Cerebellar cortex (tissue), 1 donor: ENCODE measurements around the gene SLC29A4.
"Not testable (repeated sequence)": the region's sequence is repeated elsewhere in the genome, so short reads cannot be mapped to it uniquely, and the experiment has no call there.

Experiments
- DNase-seq: peaks from one replicate; pipeline ENCODE4 v3.0.0-alpha.2; 2015; ENCODE audit warnings: low spot score

SLC29A4 gene

DNA sequence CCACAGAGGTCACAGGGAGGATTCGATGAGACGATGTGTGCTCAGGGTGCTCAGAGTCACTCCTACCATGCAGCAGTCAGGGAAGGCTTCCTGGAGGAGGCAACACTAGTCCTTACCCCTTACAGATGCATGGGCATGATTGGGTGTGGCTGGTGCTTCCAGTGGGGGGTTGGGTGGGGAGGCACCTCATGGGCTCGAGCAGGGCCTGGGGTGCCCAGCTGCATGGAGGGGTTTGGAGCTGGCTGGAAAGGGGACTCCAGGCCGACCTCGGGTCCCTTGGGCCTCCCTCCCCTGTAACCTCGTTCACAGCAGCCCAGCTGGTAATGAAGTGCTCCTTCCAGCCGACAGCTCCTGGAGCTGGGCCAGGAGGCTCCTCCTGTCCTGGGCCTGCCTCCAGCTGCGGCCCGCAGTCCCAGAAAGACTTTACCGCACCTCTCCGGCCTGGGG, 7.7 kb upstream of the SLC29A4 start:
- DNase-seq, result not testable (repeated sequence)

- not testable (repeated sequence) for DNase-seq
These were observed 7.2 kb upstream of the SLC29A4 start for GRCh38 chr7:5275510-5275909.

GRCh38 chr7:5276123-5276522, 6.6 kb upstream of the SLC29A4 start:
- DNase-seq, result not testable (repeated sequence)

DNA sequence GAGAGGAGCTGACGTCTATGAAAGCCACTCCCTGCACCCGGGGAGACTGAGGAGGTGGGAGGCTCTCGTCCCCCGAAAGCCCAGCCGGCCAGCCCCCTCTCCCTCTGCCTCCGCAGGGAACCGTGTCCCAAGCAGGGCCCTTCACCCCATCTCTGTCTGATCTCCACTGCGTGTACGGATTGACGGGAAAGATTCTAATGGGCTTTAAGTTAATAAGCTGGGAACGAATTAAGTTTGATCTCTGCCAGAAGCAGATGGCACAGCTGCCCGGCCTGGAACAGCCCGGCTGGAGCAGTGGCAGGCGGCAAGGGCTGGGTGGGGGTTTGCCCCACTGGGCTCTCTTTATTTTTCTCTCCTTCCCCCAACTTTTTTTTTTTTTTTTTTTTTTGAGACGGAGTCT, 6.1 kb upstream of the SLC29A4 start:
- no peak for DNase-seq

DNA sequence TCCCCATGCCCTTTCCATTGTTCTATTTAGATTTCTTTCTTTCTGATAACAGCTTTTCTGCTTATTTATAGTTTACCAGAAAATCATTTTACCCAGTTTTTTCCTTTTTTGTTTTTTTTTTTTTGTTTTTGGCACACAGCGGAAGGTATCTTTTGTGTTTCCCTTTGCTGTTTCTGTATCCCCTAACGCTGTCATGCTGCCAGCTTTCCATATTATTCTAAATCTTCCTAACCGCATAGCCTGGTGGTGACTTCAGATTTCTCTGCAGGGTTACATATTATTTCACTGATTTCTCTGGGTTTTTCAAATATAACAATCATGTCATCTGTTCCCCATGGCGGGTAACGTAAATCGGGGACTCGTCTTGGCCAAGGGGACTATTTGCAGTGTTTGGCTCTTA, 4.0 kb upstream of the SLC29A4 start:
- DNase-seq, result no peak

GRCh38 chr7:5279734-5280133, 3.0 kb upstream of the SLC29A4 start:
- no peak for DNase-seq

DNA sequence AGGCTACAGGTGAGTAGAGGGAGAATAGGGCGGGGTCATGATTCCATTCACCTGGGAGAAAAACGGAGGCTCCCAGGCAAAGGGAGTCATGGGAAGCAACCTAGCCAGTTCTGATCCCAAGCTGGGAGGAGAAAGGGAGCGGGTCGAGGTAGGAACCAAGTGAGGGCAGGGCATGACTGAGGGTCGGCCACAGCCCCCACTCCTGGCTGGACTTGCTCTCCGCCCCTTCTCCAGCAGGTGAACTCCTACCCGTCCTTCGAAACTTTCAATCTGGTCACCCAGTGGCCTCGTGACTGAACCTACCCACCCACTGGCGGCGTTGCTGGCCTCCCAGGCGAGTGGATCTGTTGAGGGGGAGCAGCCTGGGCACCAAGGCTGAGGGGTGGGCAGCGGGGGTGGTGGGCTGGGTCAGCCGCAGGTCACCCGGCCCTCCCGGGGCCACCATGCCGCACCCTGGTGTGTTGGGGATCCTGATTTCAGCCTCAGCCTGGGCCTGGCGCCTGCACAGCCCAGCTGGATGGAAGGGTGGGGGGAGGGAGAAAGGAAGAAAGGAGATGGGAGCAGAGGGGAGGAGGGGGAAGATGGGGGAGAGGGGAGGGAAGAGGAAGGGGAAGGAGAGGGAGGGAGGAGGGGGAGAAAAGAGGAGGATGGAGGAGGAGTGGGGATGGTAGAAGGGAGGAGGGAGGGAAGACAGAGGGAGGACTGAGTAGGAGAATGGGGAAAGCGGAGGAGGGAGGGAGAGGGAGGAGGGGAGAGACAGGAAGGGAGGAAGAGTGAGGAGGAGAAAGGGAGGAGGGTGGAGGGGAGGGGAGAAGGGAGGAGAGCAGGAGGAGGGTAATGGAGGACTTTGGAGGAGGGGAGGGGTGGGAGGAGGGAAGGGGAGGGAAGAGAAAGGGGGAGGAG, 894 bp upstream of the SLC29A4 start:
- DNase-seq, result not testable (repeated sequence)

DNA sequence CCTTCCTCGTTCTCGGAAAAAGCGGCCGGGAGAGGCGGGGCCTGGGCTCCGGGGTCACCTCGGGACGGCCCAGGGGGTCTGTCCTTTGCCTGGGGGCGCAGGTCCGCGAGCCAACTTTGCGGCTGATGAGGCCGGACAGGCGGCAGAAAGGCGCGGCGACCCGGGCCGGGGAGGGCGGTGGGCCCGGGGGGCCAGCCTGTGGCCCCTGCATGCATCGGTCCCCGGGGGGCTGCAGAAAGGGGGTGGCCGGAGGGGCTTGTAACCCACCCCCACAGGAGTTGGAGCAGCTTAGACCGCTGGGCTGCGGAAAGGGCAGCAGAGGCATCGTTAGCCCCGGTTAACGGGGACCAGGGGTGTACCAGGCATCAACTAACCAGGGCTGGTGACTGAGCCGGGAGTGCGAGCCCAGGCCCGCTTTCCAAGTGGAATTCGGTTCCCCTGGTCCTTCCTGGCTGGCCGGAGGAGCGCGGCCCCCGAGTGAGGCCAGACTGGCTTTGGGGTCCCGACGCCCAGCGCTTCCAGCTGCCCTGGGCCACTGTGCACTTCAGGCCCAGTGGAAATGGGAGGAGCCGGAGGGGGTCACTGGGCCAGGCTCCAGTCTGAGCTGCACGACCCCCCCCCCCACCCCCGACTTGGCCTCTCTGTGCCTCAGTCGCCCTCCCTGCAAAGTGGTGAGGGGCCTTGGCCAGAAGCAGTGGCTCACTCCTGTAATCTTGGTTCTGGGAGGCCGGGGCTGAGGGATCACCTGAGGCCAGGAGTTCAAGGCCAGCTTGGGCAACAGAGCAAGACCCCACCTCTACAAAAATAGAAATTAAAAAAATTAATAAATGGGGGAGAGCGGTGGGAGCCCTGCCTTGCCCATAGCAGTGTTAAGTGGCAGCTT, 919 bp downstream of the SLC29A4 start:
- peak; percentile 19 for DNase-seq

DNA sequence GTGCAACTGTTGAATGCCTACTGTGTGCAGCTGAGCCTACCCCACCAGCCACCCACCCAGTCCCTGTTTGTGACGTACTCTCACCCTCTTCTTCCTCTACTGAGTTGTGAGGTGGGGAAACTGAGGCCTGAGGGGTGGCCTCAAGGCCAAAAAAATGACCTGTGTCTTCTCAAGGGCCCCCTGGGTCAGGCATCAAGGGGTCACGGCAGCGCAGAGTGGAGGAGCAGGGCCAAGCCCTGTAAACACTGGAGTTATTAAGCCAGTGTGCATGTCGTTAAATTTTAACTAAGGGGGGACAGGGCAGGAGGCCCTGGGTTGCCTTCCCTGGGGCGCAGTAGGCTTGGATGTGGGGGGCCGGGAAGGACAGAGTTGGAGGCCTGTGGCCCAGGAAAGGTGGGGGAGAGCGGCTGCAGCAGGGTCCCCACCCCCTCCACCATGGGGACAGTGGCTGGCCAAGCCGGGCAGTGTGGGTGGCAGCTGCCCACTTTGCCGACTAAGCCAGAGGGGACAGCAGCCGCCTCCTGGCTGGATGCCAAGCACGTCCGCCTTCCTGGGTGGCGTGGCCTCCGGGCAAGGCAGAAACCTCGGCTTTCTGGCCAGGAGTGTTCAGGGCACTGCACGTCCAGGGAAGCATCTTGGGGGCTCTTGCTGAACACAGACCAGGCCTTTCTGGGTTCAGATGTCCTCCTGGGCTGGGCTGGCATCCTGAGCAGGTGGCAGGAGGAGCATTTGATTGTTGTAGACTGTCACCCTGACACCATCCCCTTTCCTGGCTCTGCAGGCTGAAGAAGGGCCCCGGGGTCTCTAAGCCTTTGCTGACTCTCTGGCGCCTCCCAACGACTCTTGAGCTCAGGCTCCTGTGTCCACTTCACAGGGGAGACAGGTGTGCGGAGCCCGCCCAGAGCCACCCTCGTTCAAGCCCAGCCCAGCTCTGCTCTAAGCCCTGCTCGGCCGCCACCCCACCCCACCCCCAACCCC, 1.9 kb downstream of the SLC29A4 start:
- DNase-seq, result peak; percentile 70

GRCh38 chr7:5286933-5287332, 4.2 kb downstream of the SLC29A4 start:
- no peak for DNase-seq

DNA sequence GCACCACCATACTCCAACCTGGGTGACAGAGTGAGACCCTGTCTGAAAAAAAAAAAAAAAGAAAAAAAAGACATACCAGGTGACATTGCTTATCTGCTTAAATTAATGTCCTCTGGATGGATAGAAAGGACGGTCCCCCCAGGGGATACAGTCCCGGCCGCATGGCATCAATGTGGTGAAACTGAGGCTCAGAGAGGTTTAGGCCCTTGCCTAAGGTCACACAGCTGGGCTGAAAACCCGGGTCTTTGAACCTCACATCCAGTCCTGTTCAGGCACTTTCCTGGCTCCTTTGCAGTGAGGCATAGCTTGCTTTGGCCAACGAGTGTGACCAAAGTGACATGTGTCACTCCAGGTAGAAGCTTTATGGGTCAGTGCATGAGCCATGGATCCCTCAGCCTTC, 4.6 kb downstream of the SLC29A4 start:
- DNase-seq, result not testable (repeated sequence)

GRCh38 chr7:5287802-5288201, 5.1 kb downstream of the SLC29A4 start:
- no peak for DNase-seq

GRCh38 chr7:5288560-5288959, 5.8 kb downstream of the SLC29A4 start:
- not testable (repeated sequence) for DNase-seq

DNA sequence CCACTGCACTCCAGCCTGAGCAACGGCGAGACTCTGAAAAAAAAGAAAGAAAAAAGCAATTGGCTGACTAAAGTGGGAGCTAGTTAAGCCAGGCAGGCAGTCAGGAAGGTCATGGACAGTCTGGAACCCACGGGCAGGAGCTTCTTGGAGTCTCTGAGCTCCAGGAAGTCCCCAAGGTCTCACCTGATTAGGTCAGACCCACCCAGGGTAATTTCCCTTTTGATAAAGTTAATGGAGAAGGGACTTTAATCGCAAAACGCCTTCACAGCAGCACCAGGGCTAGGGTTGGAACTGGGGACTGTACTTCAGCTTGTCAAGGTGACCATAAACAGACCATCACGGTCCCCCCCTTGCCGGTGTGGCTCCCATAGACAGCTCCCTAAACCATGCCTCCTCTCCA, 6.6 kb downstream of the SLC29A4 start:
- DNase-seq, result no peak

- no peak for DNase-seq
These were observed 8.6 kb downstream of the SLC29A4 start for GRCh38 chr7:5291301-5291700.

DNA sequence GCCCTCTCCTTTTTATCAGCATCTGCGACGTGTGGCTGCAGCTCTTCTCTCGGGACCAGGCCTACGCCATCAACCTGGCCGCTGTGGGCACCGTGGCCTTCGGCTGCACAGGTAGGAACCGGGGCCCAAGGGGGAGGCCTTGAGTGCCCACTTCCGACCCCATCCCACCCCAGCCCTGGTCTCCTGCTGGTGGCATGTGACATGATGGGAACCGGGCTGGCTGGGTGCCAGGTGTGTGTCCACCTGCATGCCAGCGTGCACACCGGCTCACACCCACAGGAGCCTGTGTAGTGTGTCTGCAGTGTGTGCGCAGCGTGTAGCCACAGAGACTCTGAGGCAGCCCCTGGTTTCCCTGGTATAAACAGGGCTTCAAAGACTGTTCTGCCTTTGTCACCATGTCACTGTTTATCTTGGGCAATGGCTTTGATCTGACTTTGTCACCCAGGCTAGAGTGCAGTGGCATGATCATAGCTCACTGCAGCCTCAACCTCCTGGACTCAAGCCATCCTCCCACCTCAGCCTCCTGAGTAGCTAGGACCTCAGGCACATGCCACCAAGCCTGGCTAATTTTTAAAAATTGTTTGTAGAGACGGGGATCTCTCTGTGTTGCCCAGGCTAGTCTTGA, 9.1 kb downstream of the SLC29A4 start:
- DNase-seq, result not testable (repeated sequence)

- DNase-seq, result no peak
These were observed 11.6 kb downstream of the SLC29A4 start for GRCh38 chr7:5294169-5294987.

DNA sequence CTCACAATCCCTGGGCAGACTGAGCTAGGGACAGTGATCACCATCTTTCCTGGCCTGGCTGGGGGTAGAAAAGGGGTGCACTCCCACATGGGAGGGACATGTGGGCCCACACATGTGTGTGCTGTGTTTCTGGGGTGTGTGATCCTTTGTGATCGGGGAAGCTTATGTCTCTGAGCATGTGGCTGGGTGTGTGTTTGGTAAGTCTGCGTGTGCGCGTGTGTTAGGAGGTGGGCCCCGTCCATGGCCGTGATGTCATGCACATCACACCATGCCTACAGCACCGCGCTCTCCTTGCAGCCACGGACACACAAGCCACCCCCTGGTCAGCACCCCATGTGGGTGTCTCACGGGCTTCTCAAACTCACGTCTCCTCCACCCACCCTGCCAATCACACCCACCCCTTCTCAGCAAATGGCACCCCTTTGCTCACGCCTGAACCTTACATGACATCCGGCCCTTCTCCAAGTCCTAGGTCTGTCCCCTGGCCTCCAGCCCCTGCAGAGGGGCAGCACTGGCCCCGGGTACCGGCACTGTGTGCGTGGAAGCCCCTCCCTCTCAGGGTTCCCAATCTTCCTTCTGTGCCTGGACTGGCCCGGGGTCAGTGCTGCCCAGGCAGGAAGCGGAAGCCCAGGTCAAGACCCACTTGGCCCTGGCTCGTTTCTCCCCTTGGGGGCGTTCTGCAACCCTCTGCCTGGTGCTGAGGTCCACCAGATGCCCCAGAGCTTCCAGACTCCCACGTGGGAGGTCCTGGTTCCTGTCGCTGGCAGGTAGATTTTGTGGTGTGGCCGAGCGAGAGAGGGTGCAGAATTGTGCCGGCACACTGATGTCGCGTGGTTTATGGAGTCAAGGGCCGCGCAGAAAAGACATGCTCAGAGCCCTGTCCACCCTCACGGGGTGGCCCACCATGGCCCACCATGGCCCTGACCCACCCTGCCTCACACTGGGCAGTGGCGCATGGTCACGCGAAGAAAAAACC, 12.6 kb downstream of the SLC29A4 start:
- DNase-seq, result no peak

GRCh38 chr7:5296015-5296610, 13.4 kb downstream of the SLC29A4 start:
- DNase-seq, result no peak
